ENCODE data around the gene CLIC3.

DNA sequence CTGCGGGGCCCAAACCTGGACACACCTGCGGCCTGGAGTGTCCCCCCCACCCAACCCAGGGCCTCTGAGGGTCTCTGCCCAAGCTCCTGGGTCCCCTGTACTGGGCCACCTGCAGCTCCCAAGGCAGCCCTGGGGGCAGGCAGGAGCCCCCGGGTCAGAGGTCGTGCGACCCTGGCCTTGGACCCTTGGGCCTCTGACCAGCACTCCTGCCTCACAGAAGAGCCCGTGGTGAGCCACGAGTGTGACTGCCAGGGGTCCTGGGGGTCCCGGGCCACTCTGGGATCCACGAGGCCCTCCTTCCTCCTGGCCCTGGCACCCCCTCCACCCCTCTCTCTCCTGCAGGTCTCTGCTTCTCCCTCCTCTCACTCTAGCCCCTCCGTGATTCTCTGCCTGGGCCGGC lies 24.0 kb downstream of the CLIC3 start:
- TF ChIP-seq YY1 (IDR thresholded peaks at IDR 0.05; ENCODE audit: insufficient read depth, insufficient read length), result no peak
- no peak for TF ChIP-seq ZNF274 (IDR thresholded peaks at IDR 0.05; ENCODE audit: low read depth, low read length)
- TF ChIP-seq SUZ12 (IDR thresholded peaks at IDR 0.05; ENCODE audit: extremely low read depth, insufficient read depth, insufficient read length), result no peak
